HepG2 (cell line): ENCODE measurements around the gene GLIS2. TPM values are rescaled to one million over a fixed set of nuclear protein-coding genes. Genes with fewer than 3 reads are reported as not detected.

Experiments used
- ATAC-seq: fragments of 200-7000 bp; cut with Tn5 transposase; 3 replicates; pipeline ENCODE4 v1.9.1; 2020; ENCODE audit warnings: mild to moderate bottlenecking, moderate library complexity
- BruUV-seq: library from RNA; stranded (reverse); fragments of 400-500 nt; replicated peaks from 2 replicates; lab custom pipeline; 2021; lab: Mats Ljungman, UMichigan
- CTCF ChIA-PET: fragments of 300-600 bp; formaldehyde crosslinking; extraction: SDS; loops from one replicate; lab custom pipeline; 2021; ENCODE audit warnings: low total read pairs, inconsistent platforms, low intra/inter-chr PET ratio; lab: Yijun Ruan, JAX
- POLR2A ChIA-PET: fragments of 350-600 bp; sonication (Branson Sonifier 250); formaldehyde crosslinking; loops from one replicate; lab custom pipeline; 2020; ENCODE audit warnings: antibody characterized with exemption, inconsistent platforms; lab: Yijun Ruan, JAX
- DNase-seq: peaks from one replicate; pipeline ENCODE4 v3.0.0-alpha.2; 2015; ENCODE audit warnings: low spot score
- FAIRE-seq: peaks from 3 replicates; lab custom pipeline; 2011; peaks lifted over from hg19 to GRCh38; lab: Jason Lieb, UNC
- H2AFZ ChIP-seq: one replicate; pipeline ENCODE4 v1.6.1; 2011; ENCODE audit warnings: low read length, inconsistent platforms
- H3K27ac ChIP-seq: fragments of 300-600 bp; 3 replicates; pipeline ENCODE4 v1.8.0; 2011; ENCODE audit warnings: mixed run types, mild to moderate bottlenecking, mixed read lengths, low read length, inconsistent platforms; ENCODE audit not compliant: insufficient read depth; ENCODE audit errors: extremely low read length
- H3K27me3 ChIP-seq, 2 experiments: fragments of 200-600 bp in 1 of 2; 2 replicates in 1 of 2; 3 replicates in 1 of 2; pipeline versions ENCODE4 v1.6.0 to v1.8.0; 2011; ENCODE audit warnings: low read length in 2 of 2, mild to moderate bottlenecking in 2 of 2, moderate library complexity in 2 of 2, inconsistent platforms in 1 of 2; ENCODE audit not compliant: insufficient read depth in 2 of 2, control insufficient read depth in 1 of 2
- H3K36me3 ChIP-seq, 2 experiments: fragments of 200-600 bp in 1 of 2; replicated peaks in 1 of 2; 2 replicates in 1 of 2; 3 replicates in 1 of 2; pipeline versions ENCODE4 v1.5.1 to v1.8.0; 2011; ENCODE audit warnings: low read length in 2 of 2, inconsistent platforms in 1 of 2; ENCODE audit not compliant: insufficient read depth in 2 of 2, control insufficient read depth in 1 of 2
- H3K4me1 ChIP-seq: 2 replicates; pipeline ENCODE4 v1.5.1; 2012; ENCODE audit warnings: low read length, inconsistent platforms; ENCODE audit not compliant: insufficient read depth
- H3K4me2 ChIP-seq: 2 replicates; pipeline ENCODE4 v1.6.0; 2011; ENCODE audit warnings: low read depth, low read length, inconsistent platforms
- H3K4me3 ChIP-seq, 3 experiments: fragments of 200-600 bp in 1 of 3; sonication (generic), shearing (Covaris generic) in 1 of 3; replicated peaks in 1 of 3; 2 replicates each; pipeline ENCODE4 v1.5.1; 2011 to 2016; ENCODE audit warnings: low read length in 3 of 3, inconsistent platforms in 2 of 3, low read depth in 2 of 3, mild to moderate bottlenecking in 2 of 3, control low read depth in 1 of 3, mixed read lengths in 1 of 3; ENCODE audit not compliant: insufficient read depth in 1 of 3
- H3K79me2 ChIP-seq: one replicate; pipeline ENCODE4 v1.6.1; 2011; ENCODE audit warnings: low read length, inconsistent platforms; ENCODE audit not compliant: insufficient read depth
- H3K9ac ChIP-seq: 2 replicates; pipeline ENCODE4 v1.6.0; 2011; ENCODE audit warnings: mild to moderate bottlenecking, low read depth, low read length, inconsistent platforms; ENCODE audit not compliant: insufficient read depth
- H3K9me3 ChIP-seq: 2 replicates; pipeline ENCODE4 v1.5.1; 2012; ENCODE audit warnings: mild to moderate bottlenecking, low read length
- H4K20me1 ChIP-seq: 2 replicates; pipeline ENCODE4 v1.6.0; 2011; ENCODE audit warnings: inconsistent platforms, mild to moderate bottlenecking, low read length, moderate library complexity; ENCODE audit not compliant: insufficient read depth
- AKAP8 ChIP-seq: sonication (generic); formaldehyde crosslinking; IDR thresholded peaks from 2 replicates; pipeline ENCODE4 v1.5.1; 2020; ENCODE audit warnings: mild to moderate bottlenecking, missing genetic modification reagents
- CBX2 ChIP-seq, 2 experiments: fragments of 200-600 bp in 1 of 2; sonication (generic); formaldehyde crosslinking in 1 of 2; IDR thresholded peaks; 2 replicates each; pipeline versions ENCODE4 v1.7.0 to v1.8.1; 2018 to 2022; ENCODE audit warnings: low read depth in 2 of 2, low read length in 1 of 2, mild to moderate bottlenecking in 1 of 2, missing genetic modification reagents in 1 of 2
- HES4 ChIP-seq: sonication (generic); formaldehyde crosslinking; IDR thresholded peaks from 2 replicates; pipeline ENCODE4 v1.9.0; 2021; ENCODE audit warnings: mild to moderate bottlenecking, missing genetic modification reagents, borderline replicate concordance
- KDM3A ChIP-seq: IDR thresholded peaks from 2 replicates; pipeline ENCODE4 v1.6.1; 2018; ENCODE audit warnings: low read depth, missing compliant biosample characterization
- POLR2AphosphoS2 ChIP-seq: IDR thresholded peaks from 2 replicates; pipeline ENCODE4 v1.6.1; 2011; ENCODE audit warnings: low read depth, low read length, improper control_type of control experiment
- RBM22 ChIP-seq: fragments of 200-400 bp; formaldehyde crosslinking; optimal IDR thresholded peaks from 2 replicates; pipeline ENCODE3; 2017; ENCODE audit warnings: mild to moderate bottlenecking, low read length, moderate library complexity
- SP1 ChIP-seq, 2 experiments: fragments of 450-650 bp in 1 of 2; sonication (generic) in 1 of 2; formaldehyde crosslinking in 1 of 2; IDR thresholded peaks; 2 replicates each; pipeline versions ENCODE4 v1.4.0 to v1.6.1; 2016 to 2020; ENCODE audit warnings: missing genetic modification reagents in 1 of 2
- TRIM24 ChIP-seq: sonication (generic); formaldehyde crosslinking; IDR thresholded peaks from 2 replicates; pipeline ENCODE4 v1.8.0; 2022; ENCODE audit warnings: mild to moderate bottlenecking, missing genetic modification reagents
- ZBTB1 ChIP-seq: sonication (generic); formaldehyde crosslinking; IDR thresholded peaks from 2 replicates; pipeline ENCODE4 v1.4.0; 2020; ENCODE audit warnings: missing genetic modification reagents, borderline replicate concordance
- ZBTB7A ChIP-seq: sonication (generic); formaldehyde crosslinking; IDR thresholded peaks from 2 replicates; pipeline ENCODE4 v1.8.0; 2022; ENCODE audit warnings: mild to moderate bottlenecking, missing genetic modification reagents
- ZMAT3 ChIP-seq: sonication (generic); formaldehyde crosslinking; conservative IDR thresholded peaks from 2 replicates; pipeline ENCODE4 v1.7.0; 2021; ENCODE audit warnings: missing genetic modification reagents
- ZNF251 ChIP-seq: sonication (generic); formaldehyde crosslinking; IDR thresholded peaks from 2 replicates; pipeline ENCODE4 v1.9.0; 2021; ENCODE audit warnings: mild to moderate bottlenecking, missing genetic modification reagents
- WGBS: methylation state at CpG from one replicate; pipeline ENCODE4 v1.1.6; 2017; ENCODE audit warnings: low lambda C conversion rate; 5-methylcytosine and 5-hydroxymethylcytosine counted together
- in situ Hi-C: cut with HindIII; loops from 2 replicates; pipeline ENCODE4 v1.10.0; 2017; ENCODE audit warnings: low pct_unique_long_range_greater_than_20kb; ENCODE audit not compliant: extremely low pct_ligation_motif_present
- intact Hi-C: fragments of 100-400 bp; cut with micrococcal nuclease; formaldehyde crosslinking; loops from one replicate; pipeline ENCODE4 v1.10.0; 2022; ENCODE audit not compliant: unreplicated experiment
- polyA plus RNA-seq, 8 experiments: library from polyadenylated mRNA; depleted of rRNA in 3 of 8; stranded (reverse) in 7 of 8; unstranded in 1 of 8; fragments of >200 nt; fragmentation: Illumina TruSeq in 4 of 8; extraction: Trizol in 4 of 8; gene quantifications; 2 replicates each; pipeline versions ENCODE4 v1.2.1 to v1.2.3, GENCODE V29; 2011 to 2016; ENCODE audit warnings: low read depth in 4 of 8, missing spikeins in 1 of 8, mixed read lengths in 1 of 8; ENCODE audit not compliant: insufficient read depth in 1 of 8
- total RNA-seq, 5 experiments: library from RNA; depleted of rRNA; stranded (reverse); fragments of >200 nt; fragmentation: Illumina TruSeq; extraction: Trizol; gene quantifications; 2 replicates each; pipeline ENCODE4 v1.2.3, GENCODE V29; 2016; ENCODE audit warnings: low read depth in 1 of 5
- TF ChIP-seq, protein P1 (sequence below): sonication (generic); formaldehyde crosslinking; IDR thresholded peaks from 2 replicates; pipeline ENCODE4 v1.5.1; 2020; ENCODE audit warnings: mild to moderate bottlenecking, missing genetic modification reagents, moderate library complexity

The GLIS2 gene
- total and polyA plus RNA-seq, 2 of the 13 experiments (the other 11 are each of a cell fraction or from before 2014, with no cell fraction given): 0.28 to 0.29 TPM

DNA sequence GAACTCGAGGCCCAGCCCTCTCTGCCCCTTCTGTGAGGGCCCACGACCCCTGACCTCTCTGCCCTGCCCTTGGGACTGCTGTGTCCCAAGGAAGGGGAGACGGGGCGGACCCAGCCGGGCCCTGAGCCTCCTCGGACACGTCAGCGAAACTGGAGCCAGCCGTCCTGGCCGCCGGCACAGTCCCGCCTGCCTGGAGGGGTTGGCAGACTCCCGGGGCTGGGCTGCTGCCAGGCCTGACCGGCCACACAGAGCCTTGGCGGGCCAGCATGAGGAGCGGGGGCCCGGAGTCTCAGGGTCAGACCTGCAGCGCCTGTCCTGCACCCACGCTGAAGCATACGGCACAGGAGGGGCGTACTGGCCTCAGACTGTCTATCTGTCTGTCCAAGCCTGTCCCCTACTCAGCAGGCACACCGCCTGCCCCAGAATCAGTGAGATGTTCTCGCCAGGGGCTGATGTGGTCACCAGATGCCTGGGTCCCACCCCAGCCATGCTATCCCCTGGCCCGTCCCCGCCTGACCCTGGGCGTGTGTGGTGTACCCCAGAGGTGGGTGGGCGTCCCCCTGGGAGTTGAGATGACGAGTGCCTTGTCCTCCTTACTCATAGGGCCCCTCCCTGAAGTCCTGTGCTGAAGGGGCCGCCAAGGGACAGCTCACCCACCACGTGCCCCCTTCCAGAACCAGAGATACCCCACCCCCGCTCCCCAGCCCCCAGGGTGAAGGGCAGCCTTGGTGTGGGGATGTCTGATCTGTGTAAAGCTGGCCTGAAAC, 60.4 kb downstream of the GLIS2 start (continued):
- TF ChIP-seq, protein P1, sequence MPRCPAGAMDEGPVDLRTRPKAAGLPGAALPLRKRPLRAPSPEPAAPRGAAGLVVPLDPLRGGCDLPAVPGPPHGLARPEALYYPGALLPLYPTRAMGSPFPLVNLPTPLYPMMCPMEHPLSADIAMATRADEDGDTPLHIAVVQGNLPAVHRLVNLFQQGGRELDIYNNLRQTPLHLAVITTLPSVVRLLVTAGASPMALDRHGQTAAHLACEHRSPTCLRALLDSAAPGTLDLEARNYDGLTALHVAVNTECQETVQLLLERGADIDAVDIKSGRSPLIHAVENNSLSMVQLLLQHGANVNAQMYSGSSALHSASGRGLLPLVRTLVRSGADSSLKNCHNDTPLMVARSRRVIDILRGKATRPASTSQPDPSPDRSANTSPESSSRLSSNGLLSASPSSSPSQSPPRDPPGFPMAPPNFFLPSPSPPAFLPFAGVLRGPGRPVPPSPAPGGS: no peak

DNA sequence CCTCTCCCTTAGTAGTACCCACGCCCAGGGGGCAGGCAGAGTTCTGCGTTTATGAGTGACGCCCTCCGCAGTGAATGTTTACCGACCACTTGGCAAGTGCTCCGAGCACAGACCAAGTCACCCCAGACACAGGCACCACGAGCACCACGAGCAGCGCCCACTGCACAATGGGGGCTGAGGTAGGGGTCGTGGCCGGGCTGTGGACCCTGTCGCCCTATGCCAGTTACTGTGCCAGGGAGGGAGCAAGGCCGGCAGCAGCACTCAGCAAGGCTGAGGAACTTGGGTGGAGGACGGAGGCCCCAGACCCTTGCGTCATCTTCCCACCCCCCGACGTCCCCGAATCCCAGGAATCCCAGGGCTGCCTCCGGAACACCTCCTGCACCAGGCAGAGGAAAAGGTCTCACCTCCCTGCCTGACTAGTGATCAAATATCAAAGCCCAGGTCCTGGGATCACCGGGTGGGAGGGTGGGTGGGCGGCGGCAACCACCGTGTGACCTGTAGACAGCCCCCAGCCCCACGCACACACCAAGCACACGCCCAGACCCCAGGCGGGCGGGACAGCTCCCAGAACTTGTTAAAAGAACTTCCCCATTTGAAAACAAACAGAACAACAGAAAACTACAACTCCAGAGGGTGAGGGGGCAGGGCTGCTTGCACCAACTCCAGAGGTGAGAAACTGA, 61.2 kb downstream of the GLIS2 start:
- H3K9ac ChIP-seq: no peak overlapping the region
- H2AFZ ChIP-seq: no peak overlapping the region
- H3K27me3 ChIP-seq: no peaks in the 10 kb centered on the region
- ChIA-PET POLR2A (interaction anchor here (1.1 to 1.4 kb wide), 2 partner anchors 13 to 14 kb away, joined by 3 read pairs; no protein-coding TSS in a partner anchor), CTCF (interaction anchor here (2.1 kb wide), 1 partner anchor 18 kb away, joined by 10 read pairs; no protein-coding TSS in a partner anchor)
- peaks cover 52% of the 10 kb centered on the region for H4K20me1 ChIP-seq
- ATAC-seq (no peak), FAIRE-seq (no peak), DNase-seq (no peak)
- H3K4me2 ChIP-seq: no peak overlapping the region
- intact Hi-C loops (loop anchor here (1.0 kb wide), 1 partner anchor 18 kb away; no protein-coding TSS in a partner anchor), in situ Hi-C loops (no loop called here)
- no TSS peak for BruUV-seq
- H3K27ac ChIP-seq: no peak overlapping the region
- H3K79me2 ChIP-seq: peaks cover 56% of the 10 kb centered on the region
- peaks cover 2 to 9% of the 10 kb centered on the region in 2 experiments; a peak in 4 of 5 replicates for H3K36me3 ChIP-seq
- peaks cover 77% of the 10 kb centered on the region for H3K4me1 ChIP-seq
- no peak overlapping the region for H3K4me3 ChIP-seq
- TF ChIP-seq ZNF251 (CRISPR knock-in tag): no peak
- no peak for TF ChIP-seq CBX2 (IDR thresholded peaks at IDR 0.05; ENCODE audit: low read depth, low read length)
- TF ChIP-seq CBX2 (CRISPR knock-in tag; IDR thresholded peaks at IDR 0.05; ENCODE audit: low read depth): no peak
- TF ChIP-seq POLR2AphosphoS2: no peak
- no peak for TF ChIP-seq ZBTB7A (CRISPR knock-in tag)
- no peak for TF ChIP-seq ZMAT3 (CRISPR knock-in tag)
- no peak; the same call in 1 of the 2 replicates for TF ChIP-seq AKAP8 (CRISPR knock-in tag)
- no peak for TF ChIP-seq TRIM24 (CRISPR knock-in tag)
- TF ChIP-seq RBM22: no peak
- TF ChIP-seq HES4 (CRISPR knock-in tag): no peak
- TF ChIP-seq ZBTB1 (CRISPR knock-in tag): no peak
- no peak for TF ChIP-seq SP1 (IDR thresholded peaks at IDR 0.05)
- TF ChIP-seq SP1 (CRISPR knock-in tag; IDR thresholded peaks at IDR 0.05): no peak
- TF ChIP-seq KDM3A (CRISPR knock-in tag): no peak
- 89% methylated on average over 10 of the region's 27 CpGs for WGBS
- H3K9me3 ChIP-seq: no peaks in the 10 kb centered on the region
